KMS-11 (cell line): ENCODE results near the gene PUM2.

Experiments
- H2AFZ ChIP-seq: fragments of 200-600 bp; sonication (generic); 2 replicates; pipeline ENCODE4 v1.6.1; 2016; ENCODE audit warnings: antibody characterized with exemption, mixed run types, low read depth
- H3K27ac ChIP-seq: fragments of 200-600 bp; sonication (generic); 2 replicates; pipeline ENCODE4 v1.6.1; 2016; ENCODE audit warnings: mild to moderate bottlenecking, mixed run types
- H3K27me3 ChIP-seq: fragments of 200-600 bp; sonication (generic); 2 replicates; pipeline ENCODE4 v1.6.1; 2017; ENCODE audit warnings: mild to moderate bottlenecking, low read depth, mixed run types, moderate library complexity; ENCODE audit not compliant: insufficient read depth
- H3K36me3 ChIP-seq: fragments of 200-600 bp; sonication (generic); 2 replicates; pipeline ENCODE4 v1.6.1; 2017; ENCODE audit warnings: mild to moderate bottlenecking, mixed run types; ENCODE audit not compliant: insufficient read depth
- H3K4me1 ChIP-seq: fragments of 200-600 bp; sonication (generic); 2 replicates; pipeline ENCODE4 v1.6.1; 2016; ENCODE audit warnings: mild to moderate bottlenecking, low read depth, mixed run types; ENCODE audit not compliant: poor library complexity, severe bottlenecking
- H3K4me2 ChIP-seq: fragments of 200-600 bp; sonication (generic); 2 replicates; pipeline ENCODE4 v1.7.0; 2016; ENCODE audit warnings: mild to moderate bottlenecking, mixed run types
- H3K4me3 ChIP-seq: fragments of 200-600 bp; sonication (generic); IDR thresholded peaks from 2 replicates; pipeline ENCODE4 v1.6.1; 2017; ENCODE audit warnings: low read depth, low read length, mixed read lengths; ENCODE audit not compliant: insufficient read depth
- H3K79me2 ChIP-seq: fragments of 200-600 bp; sonication (generic); 2 replicates; pipeline ENCODE4 v1.6.1; 2016; ENCODE audit warnings: low read depth, mixed run types; ENCODE audit not compliant: insufficient read depth
- H3K9ac ChIP-seq: fragments of 200-600 bp; sonication (generic); 2 replicates; pipeline ENCODE4 v1.6.1; 2016; ENCODE audit warnings: mild to moderate bottlenecking, mixed run types
- H4K20me1 ChIP-seq: fragments of 200-600 bp; sonication (generic); 2 replicates; pipeline ENCODE4 v1.6.1; 2016; ENCODE audit warnings: mild to moderate bottlenecking, mixed run types; ENCODE audit not compliant: insufficient read depth
- TF ChIP-seq, protein P1 (sequence below): fragments of 200-600 bp; sonication (generic); conservative IDR thresholded peaks from 2 replicates; pipeline ENCODE4 v1.6.1; 2017; ENCODE audit warnings: low read depth, mild to moderate bottlenecking, antibody characterized with exemption, low read length, moderate library complexity, mixed read lengths

PUM2 gene

DNA sequence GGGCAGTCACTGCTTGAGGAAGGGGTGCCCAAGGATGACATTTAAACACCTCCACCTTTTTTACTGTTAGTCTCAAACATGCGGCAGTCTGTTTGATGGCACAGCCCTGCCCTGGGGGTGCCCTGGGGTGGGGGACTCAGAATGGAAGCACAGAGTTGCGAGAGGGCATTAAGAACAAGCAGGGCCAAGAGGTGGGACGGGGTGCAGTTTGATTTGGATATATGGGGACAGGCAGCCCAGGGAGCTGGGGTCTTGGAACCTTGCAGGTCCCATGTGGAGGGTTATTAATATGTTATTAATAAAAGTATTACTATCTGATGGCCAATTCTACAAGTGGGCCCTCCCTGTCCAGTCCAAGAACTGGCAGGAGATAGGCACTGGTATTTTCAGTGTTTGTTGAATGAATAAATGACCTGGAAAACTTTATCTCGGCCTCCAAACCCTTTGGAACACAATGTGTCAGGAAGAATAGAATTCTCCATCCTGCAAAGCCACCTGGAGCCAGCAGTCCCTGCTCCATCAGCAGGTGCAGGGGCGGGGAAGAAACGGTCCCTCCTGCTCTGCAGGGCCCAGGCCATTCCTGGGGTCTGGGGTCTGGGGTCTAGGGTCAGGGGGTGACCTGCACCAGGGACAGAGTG lies 150.9 kb downstream of the PUM2 start:
- no peak overlapping the region for H3K4me3 ChIP-seq
- no peak overlapping the region for H3K9ac ChIP-seq
- no peaks in the 10 kb centered on the region for H3K79me2 ChIP-seq
- H2AFZ ChIP-seq: no peak overlapping the region
- no peaks in the 10 kb centered on the region for H3K27me3 ChIP-seq
- no peaks in the 10 kb centered on the region for H4K20me1 ChIP-seq
- TF ChIP-seq, protein P1, sequence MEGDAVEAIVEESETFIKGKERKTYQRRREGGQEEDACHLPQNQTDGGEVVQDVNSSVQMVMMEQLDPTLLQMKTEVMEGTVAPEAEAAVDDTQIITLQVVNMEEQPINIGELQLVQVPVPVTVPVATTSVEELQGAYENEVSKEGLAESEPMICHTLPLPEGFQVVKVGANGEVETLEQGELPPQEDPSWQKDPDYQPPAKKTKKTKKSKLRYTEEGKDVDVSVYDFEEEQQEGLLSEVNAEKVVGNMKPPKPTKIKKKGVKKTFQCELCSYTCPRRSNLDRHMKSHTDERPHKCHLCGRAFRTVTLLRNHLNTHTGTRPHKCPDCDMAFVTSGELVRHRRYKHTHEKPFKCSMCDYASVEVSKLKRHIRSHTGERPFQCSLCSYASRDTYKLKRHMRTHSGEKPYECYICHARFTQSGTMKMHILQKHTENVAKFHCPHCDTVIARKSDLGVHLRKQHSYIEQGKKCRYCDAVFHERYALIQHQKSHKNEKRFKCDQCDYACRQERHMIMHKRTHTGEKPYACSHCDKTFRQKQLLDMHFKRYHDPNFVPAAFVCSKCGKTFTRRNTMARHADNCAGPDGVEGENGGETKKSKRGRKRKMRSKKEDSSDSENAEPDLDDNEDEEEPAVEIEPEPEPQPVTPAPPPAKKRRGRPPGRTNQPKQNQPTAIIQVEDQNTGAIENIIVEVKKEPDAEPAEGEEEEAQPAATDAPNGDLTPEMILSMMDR: no peak
- H3K4me1 ChIP-seq: no peaks in the 10 kb centered on the region
- H3K4me2 ChIP-seq: no peak overlapping the region
- H3K27ac ChIP-seq: no peak overlapping the region
- H3K36me3 ChIP-seq: no peaks in the 10 kb centered on the region

DNA sequence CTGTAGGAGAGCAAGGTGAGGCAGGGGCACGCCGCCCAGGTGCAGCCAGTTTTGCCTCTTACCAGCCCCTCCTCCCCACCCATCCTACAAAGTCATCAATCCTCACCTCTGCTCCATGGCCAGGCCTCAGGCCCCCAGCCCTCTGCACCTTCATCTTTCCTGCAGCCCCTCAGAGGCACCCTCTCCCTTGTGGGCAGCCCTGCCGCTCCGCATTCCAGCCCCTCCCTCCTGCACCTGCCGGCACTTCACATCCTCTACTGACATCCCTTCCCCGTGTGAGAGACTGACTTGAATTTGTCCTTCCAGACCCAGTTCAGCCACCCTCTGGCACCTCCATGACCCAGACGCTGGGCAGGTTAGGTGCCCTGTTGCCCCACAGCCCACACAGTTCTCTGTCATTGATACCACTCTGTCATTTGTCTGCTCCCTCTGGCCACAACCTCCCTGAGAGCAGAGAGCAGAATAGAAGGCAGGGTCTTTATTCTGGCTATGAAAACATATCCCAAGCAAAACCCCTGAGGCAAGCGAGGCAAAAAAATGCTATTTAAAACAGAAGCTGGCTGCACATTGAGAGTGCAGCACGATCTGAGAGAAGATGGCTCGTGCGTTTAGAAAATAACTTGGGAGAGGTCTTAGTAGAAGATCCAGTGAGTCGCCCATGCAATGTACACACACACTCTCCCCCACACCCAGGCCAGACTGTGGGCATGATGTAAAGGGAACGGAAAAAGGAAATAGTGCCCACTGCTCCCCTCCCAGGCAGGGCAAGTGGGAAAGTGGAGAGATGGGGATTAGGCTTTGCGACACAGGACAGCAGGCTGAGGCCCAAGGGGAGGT lies 151.6 kb downstream of the PUM2 start:
- H3K4me2 ChIP-seq: no peak overlapping the region
- H3K27ac ChIP-seq: no peak overlapping the region
- H2AFZ ChIP-seq: no peak overlapping the region
- no peaks in the 10 kb centered on the region for H3K27me3 ChIP-seq
- TF ChIP-seq, protein P1: no peak
- no peaks in the 10 kb centered on the region for H3K36me3 ChIP-seq
- H3K4me1 ChIP-seq: no peaks in the 10 kb centered on the region
- no peaks in the 10 kb centered on the region for H3K79me2 ChIP-seq
- H3K4me3 ChIP-seq: no peak overlapping the region
- no peak overlapping the region for H3K9ac ChIP-seq
- no peaks in the 10 kb centered on the region for H4K20me1 ChIP-seq
